SK-N-MC (cell line): ENCODE data around the gene SLC30A2.

Source experiments
- DNase-seq: peaks from one replicate; pipeline ENCODE4 v3.0.0-alpha.2; 2011; ENCODE audit warnings: low read depth, low spot score
- H3K27ac ChIP-seq: fragments of 200-600 bp; sonication (generic); 2 replicates; pipeline ENCODE4 v1.5.1; 2016; ENCODE audit warnings: mixed run types
- H3K36me3 ChIP-seq: fragments of 200-600 bp; sonication (generic); 2 replicates; pipeline ENCODE4 v1.6.1; 2017; ENCODE audit warnings: antibody characterized with exemption, low read length, mixed read lengths; ENCODE audit not compliant: insufficient read depth
- H3K4me3 ChIP-seq: fragments of 200-600 bp; sonication (generic); 2 replicates; pipeline ENCODE4 v1.5.1; 2016
- H3K9ac ChIP-seq: fragments of 200-600 bp; sonication (generic); 2 replicates; pipeline ENCODE4 v1.8.0; 2017; ENCODE audit warnings: mixed run types, mixed read lengths; ENCODE audit not compliant: insufficient read length
- H3K9me3 ChIP-seq: fragments of 200-600 bp; sonication (generic); 2 replicates; pipeline ENCODE4 v1.6.1; 2017; ENCODE audit warnings: low read depth, mild to moderate bottlenecking, antibody characterized with exemption, low read length, moderate library complexity, mixed read lengths
- EZH2 ChIP-seq: fragments of 200-600 bp; sonication (generic); IDR thresholded peaks from one replicate; pipeline ENCODE4 v1.6.1; 2017; ENCODE audit warnings: antibody characterized with exemption
- FOXP2 ChIP-seq: optimal IDR thresholded peaks from 2 replicates; pipeline ENCODE3; 2011; ENCODE audit warnings: mild to moderate bottlenecking, moderate library complexity; ENCODE audit not compliant: insufficient read depth; ENCODE audit errors: extremely low read length, control extremely low read depth
- POLR2AphosphoS5 ChIP-seq: IDR thresholded peaks from 2 replicates; pipeline ENCODE4 v1.6.1; 2012; ENCODE audit warnings: mild to moderate bottlenecking, low read depth, low read length, borderline replicate concordance

SLC30A2 gene

DNA sequence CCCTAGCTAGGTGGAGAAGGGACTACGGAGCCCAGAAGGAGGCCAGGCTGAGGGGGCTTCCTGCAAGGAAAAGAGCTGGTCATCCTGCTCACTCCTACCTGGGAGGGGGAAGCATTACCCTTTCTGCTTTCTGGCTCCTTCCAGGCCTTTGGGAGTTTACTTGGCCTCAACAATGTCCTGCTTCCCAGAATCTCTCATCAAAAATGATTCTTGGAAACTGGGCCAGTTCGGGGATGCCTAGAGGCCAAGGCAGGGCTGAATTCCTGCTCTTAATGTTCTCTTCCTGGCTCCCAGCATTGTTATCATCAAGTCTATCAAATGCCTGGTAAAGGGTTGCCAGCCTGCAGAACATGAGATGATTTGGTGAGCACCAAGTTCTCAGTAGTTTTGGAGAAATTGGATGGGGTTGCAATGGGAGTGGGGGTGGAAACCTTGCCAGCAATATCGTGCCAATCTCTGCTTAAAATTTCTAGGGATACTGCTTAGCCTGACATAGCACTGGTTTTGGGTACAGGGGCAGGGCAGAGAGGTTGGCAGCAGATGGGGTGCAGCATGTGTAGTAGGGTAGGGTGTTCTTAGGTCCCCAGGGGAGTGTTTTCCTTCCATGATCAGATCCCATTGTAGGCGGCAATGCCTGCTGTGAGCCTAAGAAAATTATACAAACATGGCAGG lies 40.3 kb downstream of the SLC30A2 start:
- Histone ChIP-seq H3K9me3 (no peaks in the 10 kb centered on the region), H3K4me3 (no peak overlapping the region), H3K27ac (no peak overlapping the region), H3K36me3 (no peaks in the 10 kb centered on the region), H3K9ac (no peak overlapping the region)
- DNase-seq, result no peak
- no peak for TF ChIP-seq FOXP2
- no peak for TF ChIP-seq POLR2AphosphoS5
- TF ChIP-seq EZH2, result no peak

- Histone ChIP-seq H3K36me3 (no peaks in the 10 kb centered on the region), H3K4me3 (no peak overlapping the region), H3K27ac (no peak overlapping the region), H3K9ac (no peak overlapping the region), H3K9me3 (no peaks in the 10 kb centered on the region)
- TF ChIP-seq POLR2AphosphoS5 (no peak), EZH2 (no peak), FOXP2 (no peak)
- no peak for DNase-seq
These were observed 42.2 kb downstream of the SLC30A2 start for GRCh38 chr1:26003756-26004155.

DNA sequence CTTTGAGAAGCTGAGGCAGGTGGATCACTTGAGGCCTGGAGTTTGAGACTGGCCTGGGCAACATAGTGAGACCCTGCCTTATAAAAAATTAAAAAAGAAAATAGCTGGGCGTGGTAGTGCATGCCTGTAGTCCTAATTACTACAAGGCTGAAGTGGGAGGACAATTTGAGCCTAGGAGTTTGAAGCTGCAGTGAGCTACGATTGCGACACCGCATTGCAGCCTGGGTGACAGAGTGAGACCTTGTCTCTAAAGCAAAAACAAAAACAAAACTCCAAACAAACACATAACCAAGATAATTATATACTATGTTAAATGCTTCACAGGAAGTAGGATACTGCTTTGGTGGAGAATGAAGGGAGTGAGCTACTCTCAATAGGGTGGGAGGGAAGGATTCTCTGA lies 42.7 kb downstream of the SLC30A2 start:
- TF ChIP-seq POLR2AphosphoS5 (no peak), FOXP2 (no peak), EZH2 (no peak)
- Histone ChIP-seq H3K4me3 (no peak overlapping the region), H3K9me3 (no peaks in the 10 kb centered on the region), H3K36me3 (no peaks in the 10 kb centered on the region), H3K9ac (no peak overlapping the region), H3K27ac (no peak overlapping the region)
- DNase-seq, result no peak

- no peak overlapping the region for H3K9ac ChIP-seq
- no peak overlapping the region for H3K4me3 ChIP-seq
- no peak overlapping the region for H3K27ac ChIP-seq
- no peaks in the 10 kb centered on the region for H3K36me3 ChIP-seq
- H3K9me3 ChIP-seq, result no peaks in the 10 kb centered on the region
- DNase-seq, result no peak
- no peak for TF ChIP-seq POLR2AphosphoS5
- TF ChIP-seq FOXP2, result no peak
- no peak for TF ChIP-seq EZH2
These were observed 46.7 kb downstream of the SLC30A2 start for GRCh38 chr1:25999041-25999800.

DNA sequence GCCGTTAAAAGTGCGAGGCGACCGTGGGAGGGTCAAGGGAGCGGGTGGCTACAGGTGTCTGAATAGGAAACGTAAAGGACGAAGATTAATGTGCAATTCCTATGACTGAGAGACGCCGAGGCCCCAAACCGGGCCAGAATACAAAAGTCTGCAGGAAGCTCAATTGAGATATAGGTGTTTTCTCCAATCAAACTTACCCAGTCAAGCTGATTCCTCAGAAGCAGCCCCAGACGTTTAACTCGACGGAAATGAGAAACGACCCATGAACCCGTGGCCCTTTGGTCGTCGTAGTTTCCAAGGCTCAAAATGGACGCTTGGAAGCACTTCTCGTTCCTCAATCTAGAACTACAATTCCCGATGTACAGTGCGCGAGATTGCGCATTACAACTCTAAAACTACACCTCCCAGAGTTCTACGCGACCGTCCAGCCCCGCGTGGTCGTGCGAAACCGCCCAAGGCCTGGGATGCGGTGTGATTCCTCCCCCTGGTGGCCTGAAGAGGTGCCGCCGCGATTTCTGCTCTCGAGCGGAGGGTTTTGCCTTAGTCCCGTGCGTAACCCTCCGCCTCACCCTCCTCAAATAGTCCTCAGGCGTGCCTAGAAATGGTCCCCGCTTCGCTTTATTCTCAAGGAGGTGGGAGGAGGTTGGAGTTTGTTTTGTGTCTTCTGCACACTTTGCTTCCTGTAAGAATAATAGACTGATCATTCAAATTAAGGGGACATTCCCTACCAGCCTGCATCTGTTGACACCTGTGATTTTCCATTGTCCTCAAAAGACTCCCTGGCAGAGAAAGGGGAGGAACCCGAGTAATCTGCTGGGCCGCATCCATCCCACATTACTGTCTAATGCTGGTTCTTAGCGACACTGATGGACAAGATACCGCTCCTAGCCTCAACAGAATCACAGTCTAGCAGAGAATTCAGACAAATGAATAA lies 47.8 kb downstream of the SLC30A2 start, which contains the start of gene PAFAH2:
TSS of gene PAFAH2 (minus strand) at position 236 of the 934 bp plus-strand sequence. CDS start 7,247 bp downstream, outside the sequence.
- Histone ChIP-seq H3K9ac (peak within 1 kb of the TSS; percentile 80), H3K27ac (peak within 1 kb of the TSS; percentile 67; the same call in 1 of the 2 replicates), H3K4me3 (peak within 1 kb of the TSS; percentile 85), H3K9me3 (no peaks in the 10 kb centered on the region), H3K36me3 (no peaks in the 10 kb centered on the region)
- TF ChIP-seq POLR2AphosphoS5 (peak; percentile 79), FOXP2 (no peak)
- DNase-seq, result peak; percentile 100

GRCh38 chr1:25996966-25997827 lies 48.7 kb downstream of the SLC30A2 start:
- Histone ChIP-seq H3K9me3 (no peaks in the 10 kb centered on the region), H3K36me3 (no peaks in the 10 kb centered on the region), H3K4me3 (peak overlapping the region; percentile 85), H3K27ac (peak overlapping the region; percentile 43; the same call in 1 of the 2 replicates), H3K9ac (peak overlapping the region; percentile 80)
- TF ChIP-seq FOXP2 (no peak), EZH2 (no peak), POLR2AphosphoS5 (no peak)
- DNase-seq, result no peak

DNA sequence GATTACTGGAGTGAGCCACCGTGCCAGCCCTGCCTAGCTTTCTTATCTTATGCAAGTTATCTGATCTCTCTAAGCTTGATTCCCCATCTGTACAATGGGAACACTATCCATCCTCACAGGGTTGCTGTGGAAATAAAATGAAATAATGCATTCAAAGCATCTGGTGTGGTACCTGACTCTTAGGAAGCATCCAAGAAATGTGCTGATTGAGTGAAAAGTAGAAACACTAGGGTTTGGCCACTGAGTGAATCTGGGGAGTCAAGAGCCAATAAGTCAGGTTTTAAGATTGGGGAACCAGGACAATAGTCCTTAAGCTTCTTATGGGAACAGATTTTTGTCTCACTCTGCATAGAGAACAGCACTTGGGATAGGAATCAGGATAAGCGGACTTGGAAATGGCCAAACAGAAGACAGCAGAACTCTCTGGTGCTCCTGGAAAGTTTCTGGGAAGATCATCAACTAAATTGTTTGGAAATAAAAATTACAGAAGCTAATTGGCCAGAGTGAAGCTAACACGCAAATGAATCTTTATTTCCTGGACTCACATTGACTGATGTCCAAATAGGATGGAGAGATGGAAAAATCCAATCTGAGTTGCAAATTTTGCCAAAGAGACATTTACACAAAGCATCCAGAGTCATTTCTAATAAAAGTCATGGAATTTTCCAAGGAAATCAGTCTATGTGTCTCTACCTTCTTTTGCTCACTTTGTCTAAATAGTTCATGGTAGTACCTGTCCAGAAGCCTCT lies 51.3 kb downstream of the SLC30A2 start:
- H3K27ac ChIP-seq, result no peak overlapping the region
- H3K9ac ChIP-seq, result no peak overlapping the region
- H3K4me3 ChIP-seq, result no peak overlapping the region
- H3K9me3 ChIP-seq, result no peaks in the 10 kb centered on the region
- TF ChIP-seq FOXP2 (no peak), EZH2 (no peak), POLR2AphosphoS5 (no peak)
- no peak for DNase-seq
- H3K36me3 ChIP-seq, result no peaks in the 10 kb centered on the region
